ENCODE data around the gene PPP1R7.

The PPP1R7 gene

GRCh38 chr2:241209271-241209670, 59.0 kb downstream of the PPP1R7 start:
- ChIA-PET POLR2A (ENCODE audit: low non-redundant PET) (no interaction called here), CTCF (no interaction called here)
- TF ChIP-seq CTCF (conservative IDR thresholded peaks at IDR 0.05; ENCODE audit: low read depth), result no peak
- no peak for DNase-seq (ENCODE audit: low spot score)
- no peak overlapping the region for H3K27ac ChIP-seq

- CTCF ChIA-PET, result no interaction called here
- no peak overlapping the region for H3K27ac ChIP-seq
- TF ChIP-seq CTCF (conservative IDR thresholded peaks at IDR 0.05; ENCODE audit: low read depth), result no peak
- POLR2A ChIA-PET (ENCODE audit: low non-redundant PET), result no interaction called here
- no peak for DNase-seq (ENCODE audit: low spot score)
These were observed 61.0 kb downstream of the PPP1R7 start for GRCh38 chr2:241211276-241211675.

GRCh38 chr2:241213041-241213440, 62.8 kb downstream of the PPP1R7 start:
- no peak overlapping the region for H3K27ac ChIP-seq
- no peak for TF ChIP-seq CTCF (conservative IDR thresholded peaks at IDR 0.05; ENCODE audit: low read depth)
- ChIA-PET CTCF (interaction anchor here (0.6 kb wide), 1 partner anchor 18 kb away, joined by 5 read pairs; no protein-coding TSS in a partner anchor), POLR2A (ENCODE audit: low non-redundant PET) (no interaction called here)
- DNase-seq (ENCODE audit: low spot score), result no peak

GRCh38 chr2:241213567-241213966, 63.3 kb downstream of the PPP1R7 start:
- DNase-seq (ENCODE audit: low spot score), result no peak
- CTCF ChIA-PET, result no interaction called here
- POLR2A ChIA-PET (ENCODE audit: low non-redundant PET), result no interaction called here
- TF ChIP-seq CTCF (conservative IDR thresholded peaks at IDR 0.05; ENCODE audit: low read depth), result no peak
- no peak overlapping the region for H3K27ac ChIP-seq

GRCh38 chr2:241214209-241214608, 63.9 kb downstream of the PPP1R7 start:
- POLR2A ChIA-PET (ENCODE audit: low non-redundant PET), result no interaction called here
- DNase-seq (ENCODE audit: low spot score), result no peak
- CTCF ChIA-PET, result interaction anchor here (0.6 kb wide), 1 partner anchor 250 kb away, joined by 3 read pairs; no protein-coding TSS in a partner anchor
- no peak for TF ChIP-seq CTCF (conservative IDR thresholded peaks at IDR 0.05; ENCODE audit: low read depth)
- no peak overlapping the region for H3K27ac ChIP-seq

GRCh38 chr2:241214766-241215165, 64.5 kb downstream of the PPP1R7 start:
- ChIA-PET POLR2A (ENCODE audit: low non-redundant PET) (no interaction called here), CTCF (interaction anchor here (0.6 to 1.1 kb wide), 2 partner anchors 36 to 251 kb away, joined by 3 read pairs; no protein-coding TSS in a partner anchor)
- no peak overlapping the region for H3K27ac ChIP-seq
- DNase-seq (ENCODE audit: low spot score), result no peak
- no peak for TF ChIP-seq CTCF (conservative IDR thresholded peaks at IDR 0.05; ENCODE audit: low read depth)

- DNase-seq (ENCODE audit: low spot score), result no peak
- ChIA-PET CTCF (interaction anchor here (0.5 to 1.1 kb wide), 3 partner anchors 36 to 104 kb away, joined by 3 read pairs; no protein-coding TSS in a partner anchor), POLR2A (ENCODE audit: low non-redundant PET) (no interaction called here)
- H3K27ac ChIP-seq, result no peak overlapping the region
- no peak for TF ChIP-seq CTCF (conservative IDR thresholded peaks at IDR 0.05; ENCODE audit: low read depth)
These were observed 65.2 kb downstream of the PPP1R7 start for GRCh38 chr2:241215421-241215820.
